ENCODE data around the gene ISL2.

Gene ISL2

DNA sequence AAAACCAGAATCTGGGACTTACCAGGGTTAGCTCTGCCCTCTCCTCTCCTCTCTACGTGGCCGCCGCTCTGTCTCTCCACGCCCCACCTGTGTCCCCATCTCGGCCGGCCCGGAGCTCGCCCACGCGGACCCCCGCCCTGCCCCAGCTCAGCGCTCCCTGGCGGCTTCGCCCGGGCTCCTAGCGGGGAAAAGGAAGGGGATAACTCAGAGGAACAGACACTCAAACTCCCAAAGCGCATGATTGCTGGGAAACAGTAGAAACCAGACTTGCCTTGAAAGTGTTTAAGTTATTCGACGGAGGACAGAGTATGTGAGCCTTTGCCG, 5.4 kb downstream of the ISL2 start:
- DNase-seq (ENCODE audit: low read depth), result no peak

DNA sequence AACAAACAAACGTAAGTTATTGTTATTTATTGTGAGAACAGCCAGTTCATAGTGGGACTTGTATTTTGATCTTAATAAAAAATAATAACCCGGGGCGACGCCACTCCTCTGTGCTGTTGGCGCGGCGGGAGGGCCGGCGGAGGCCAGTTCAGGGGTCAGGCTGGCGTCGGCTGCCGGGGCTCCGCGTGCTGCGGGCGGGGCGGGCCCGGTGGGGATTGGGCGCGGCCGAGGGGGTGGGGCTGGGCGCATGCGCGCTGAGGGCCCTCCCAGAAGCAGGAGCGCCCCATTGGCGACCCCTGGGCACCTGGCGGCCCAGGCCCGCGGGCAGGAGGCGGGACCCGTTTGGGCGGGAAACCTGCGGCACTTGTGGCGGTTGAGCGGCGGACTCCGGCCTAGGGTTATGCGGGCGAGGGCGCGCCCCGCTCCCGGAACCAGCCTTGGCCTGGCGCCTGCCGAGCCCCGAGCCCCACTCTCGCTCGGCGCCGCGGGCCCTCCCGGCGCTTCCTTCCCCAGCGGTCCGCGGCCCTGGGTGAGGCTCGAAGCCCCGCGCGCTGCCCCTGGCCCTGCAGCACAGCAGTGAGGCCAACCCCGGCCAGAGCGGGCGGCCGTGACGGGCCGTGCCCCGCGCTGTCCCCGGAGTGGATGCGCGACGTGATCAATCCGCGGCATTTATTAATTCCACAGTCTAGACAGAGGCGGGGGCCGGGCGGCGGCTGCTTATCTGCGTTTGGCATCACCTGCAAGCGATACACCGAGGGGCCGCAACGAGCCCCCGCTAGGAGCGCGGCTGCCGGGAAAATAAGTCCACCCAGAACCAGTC, 6.0 kb downstream of the ISL2 start:
- DNase-seq (ENCODE audit: low read depth), result no peak

DNA sequence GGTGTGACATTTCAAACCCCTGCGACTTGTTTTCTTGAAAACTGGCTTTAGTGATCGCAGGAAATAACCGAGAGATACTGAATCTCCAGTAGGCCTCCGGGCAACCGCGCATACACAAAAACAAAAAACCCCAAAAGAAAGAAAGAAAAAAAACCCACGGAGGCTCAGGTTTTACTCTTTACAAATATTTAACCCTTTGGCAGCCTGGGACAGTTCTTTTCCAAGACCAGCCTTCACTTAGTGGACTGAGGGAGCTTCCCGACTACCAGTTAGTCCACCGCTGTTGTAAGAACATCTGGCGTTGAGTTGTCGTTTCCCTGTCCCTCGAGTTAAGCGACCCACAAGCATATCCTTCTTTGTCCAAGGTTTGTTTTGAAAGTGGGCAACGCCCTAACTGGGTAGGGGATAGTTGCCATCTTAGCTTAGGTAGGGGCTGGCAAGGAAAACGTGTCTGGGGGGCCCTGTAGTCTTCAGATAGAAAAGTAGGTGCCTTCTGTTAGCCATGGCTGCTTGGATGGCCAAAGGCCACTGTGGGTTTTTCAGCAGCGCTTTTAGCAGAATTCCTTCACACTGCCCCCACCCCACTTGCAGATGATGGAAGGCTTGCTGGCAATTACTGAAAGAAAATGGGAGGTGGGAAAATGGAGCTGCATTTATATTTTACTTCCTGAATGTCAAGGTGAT, 6.9 kb downstream of the ISL2 start:
- no peak for DNase-seq (ENCODE audit: low read depth)

DNA sequence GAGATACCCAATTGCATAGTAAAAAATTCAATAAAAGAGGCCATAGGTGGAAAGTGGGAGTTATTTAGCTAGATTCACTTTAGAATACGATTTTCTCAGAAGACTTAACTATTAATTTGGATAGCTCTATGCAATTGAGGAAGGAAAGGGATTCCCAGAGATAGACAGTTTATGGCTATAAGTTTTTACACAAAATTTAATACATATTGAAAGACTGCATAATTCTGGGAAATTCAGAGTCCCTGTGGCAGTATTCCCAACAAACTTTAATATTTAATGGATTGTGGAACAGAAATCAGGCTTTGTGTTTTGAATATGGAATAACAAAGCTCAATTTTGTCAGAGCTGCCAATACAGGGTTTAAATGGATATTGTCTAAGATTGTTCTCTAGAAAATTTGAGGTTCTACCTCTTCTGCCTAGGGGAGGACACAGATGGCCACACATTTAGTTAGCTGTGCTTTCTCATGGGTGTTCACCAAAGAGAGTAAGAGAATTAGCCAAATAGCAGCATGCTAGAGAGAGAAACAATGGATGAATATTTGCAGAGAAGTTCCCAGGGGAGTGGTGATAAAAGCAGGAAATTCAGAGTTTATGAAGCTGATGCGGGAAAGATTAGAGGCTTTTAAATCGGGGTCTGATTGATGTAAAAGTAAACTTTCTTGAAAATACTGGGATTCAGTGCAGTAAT, 8.5 kb downstream of the ISL2 start:
- no peak for DNase-seq (ENCODE audit: low read depth)

DNA sequence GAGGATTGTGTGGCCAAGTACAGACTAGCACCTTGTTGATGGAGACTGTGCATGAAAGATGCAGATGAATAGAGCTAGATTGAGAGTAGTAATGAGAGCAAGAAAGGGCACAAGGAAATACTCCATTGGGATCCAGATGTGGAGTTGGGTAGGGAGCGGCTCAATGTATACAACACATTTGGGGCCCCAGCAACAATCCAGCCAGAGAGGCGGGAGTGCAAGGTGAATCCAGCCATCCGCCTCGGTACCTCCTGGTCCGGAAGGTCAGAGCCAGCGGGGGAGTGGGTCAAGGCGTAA, 9.0 kb downstream of the ISL2 start:
- no peak for DNase-seq (ENCODE audit: low read depth)

DNA sequence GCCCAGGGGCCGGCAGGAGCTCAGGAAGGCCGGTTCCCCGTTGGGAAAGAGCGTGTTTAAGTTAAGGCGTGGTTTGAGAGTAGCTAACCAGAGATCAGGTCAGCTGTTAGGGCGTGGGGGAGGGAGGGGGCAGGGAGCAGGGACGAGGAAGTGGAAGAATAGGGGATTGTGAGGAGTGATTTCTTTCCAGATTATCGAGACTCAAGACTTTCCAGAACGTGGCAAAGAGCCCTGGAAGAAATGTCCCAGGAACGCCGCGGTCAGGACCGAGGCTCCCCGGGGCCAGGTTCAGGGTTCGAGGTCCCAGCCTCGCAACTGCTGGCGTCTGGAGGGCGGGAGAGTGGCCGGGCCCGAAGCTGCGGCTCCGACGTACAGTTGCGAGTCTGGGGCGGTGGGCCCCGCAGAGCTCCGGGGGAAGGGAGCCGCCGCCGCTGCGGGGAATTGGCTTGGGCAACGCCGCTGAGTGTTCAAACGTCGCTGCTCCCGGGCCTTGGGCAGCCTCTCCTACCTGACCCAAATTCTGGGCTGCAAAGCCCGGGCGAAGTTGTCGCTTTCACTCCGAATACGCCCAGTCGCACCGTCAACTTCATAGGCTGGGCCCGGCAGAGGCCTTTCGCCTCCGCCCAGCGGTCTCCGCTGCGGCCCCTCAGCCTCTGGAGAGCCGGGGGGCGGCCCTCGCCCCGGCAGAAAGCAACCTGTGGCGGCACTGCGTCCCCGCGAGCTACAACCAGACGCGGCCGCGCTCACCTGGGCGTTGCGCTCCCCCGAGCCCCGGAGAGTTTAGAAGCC, 9.5 kb downstream of the ISL2 start:
- DNase-seq (ENCODE audit: low read depth), result no peak

DNA sequence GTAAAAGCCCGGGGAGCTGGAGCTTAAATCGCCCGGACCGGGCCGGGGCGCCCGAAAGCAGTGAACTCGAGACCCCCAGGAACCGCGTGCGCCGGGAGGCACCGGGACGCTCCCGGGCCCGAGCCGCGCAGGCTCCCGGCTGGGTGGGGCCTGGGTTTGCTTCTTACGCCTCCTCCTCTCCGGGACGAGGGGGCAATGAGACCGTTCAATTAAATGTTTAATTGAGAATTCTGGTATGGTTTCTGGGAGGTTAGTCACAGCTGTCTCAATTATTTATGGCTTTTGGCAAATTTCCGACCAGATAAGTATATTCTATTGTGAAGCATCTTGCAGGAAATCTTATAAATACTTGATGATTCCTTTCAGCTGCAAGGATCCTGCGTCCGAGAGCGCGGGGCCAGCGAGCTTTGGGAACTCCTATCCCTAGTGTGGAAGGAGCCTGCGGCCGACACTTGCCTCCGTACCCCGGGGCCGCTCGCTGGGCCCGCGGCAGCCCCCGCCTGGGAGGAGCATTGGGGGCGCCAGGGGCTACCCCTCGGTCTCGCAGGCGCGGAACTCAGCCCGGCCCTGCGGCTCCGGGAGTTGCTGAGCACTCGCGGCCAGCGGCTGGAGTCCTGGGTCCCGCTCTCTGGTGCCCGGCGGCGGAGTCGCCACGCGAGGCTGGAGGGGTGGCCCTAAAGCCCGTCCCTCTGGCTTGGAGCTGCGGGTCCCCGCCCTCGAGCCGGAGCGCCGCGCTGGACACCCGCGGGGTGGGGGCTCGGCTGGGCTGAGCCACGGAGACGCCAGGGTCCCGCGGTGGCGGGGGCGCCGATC, 10.3 kb downstream of the ISL2 start:
- DNase-seq (ENCODE audit: low read depth), result no peak

DNA sequence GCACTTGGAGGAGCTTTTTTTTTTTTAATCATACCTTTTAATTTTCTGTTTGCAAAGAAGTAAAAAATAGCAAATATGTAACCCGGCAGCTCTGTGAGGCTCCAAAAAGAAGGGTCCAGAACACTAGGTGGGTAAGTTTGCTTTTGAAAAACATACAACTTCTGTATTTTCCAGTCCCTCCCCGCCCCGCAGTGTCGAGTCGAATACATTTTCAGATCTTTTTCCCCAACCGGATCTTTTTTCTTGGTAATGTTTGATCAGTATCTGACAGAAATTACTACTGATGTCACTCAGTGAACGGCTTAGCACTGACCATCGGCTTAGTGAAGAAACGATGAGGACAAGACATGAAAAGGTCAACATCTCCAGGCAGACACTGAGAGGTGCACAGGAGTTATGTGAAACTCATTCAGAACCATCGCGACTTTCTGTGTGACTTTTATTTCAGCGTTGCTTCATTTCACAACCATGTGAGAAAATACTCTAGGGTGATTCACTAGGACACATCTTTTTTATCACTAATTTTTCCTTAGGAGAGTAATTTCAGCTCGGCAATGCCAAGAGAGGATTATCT, 11.0 kb downstream of the ISL2 start:
- DNase-seq (ENCODE audit: low read depth), result no peak

DNA sequence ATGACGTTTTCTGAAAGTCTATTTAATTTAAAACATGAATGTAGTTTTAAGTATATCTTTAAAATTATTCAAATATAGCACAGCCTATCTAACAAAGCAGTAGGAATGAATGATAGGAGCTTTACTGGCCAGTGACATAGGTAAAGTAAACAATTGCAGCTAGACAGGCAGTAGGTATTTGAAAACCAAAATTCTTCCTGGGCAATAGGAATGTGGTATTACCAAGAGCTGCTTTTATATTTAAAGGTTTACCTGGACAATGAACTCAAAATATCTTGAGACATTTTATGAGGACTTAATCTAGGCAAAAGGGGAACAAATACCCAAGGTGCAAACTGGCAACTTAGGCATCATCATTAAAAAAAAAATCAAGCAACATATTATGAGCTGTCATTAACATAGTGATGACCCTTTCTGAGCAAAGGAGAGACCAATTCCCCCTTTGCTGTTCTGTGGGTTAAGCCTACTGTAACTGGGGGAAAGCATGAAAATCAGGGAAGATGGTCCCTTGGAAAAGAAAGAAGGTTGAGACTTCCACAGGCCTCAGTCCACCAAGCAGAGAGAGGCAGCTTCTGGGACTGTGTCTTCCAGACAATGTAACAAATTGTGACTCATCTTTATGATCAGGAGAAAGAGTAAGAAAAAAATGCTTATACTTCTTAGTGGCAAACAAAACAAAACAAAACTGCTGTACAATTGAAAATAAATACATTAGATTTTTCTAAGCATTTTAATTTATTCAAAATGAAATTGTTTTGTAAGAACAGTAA, 12.9 kb downstream of the ISL2 start:
- DNase-seq (ENCODE audit: low read depth), result no peak

DNA sequence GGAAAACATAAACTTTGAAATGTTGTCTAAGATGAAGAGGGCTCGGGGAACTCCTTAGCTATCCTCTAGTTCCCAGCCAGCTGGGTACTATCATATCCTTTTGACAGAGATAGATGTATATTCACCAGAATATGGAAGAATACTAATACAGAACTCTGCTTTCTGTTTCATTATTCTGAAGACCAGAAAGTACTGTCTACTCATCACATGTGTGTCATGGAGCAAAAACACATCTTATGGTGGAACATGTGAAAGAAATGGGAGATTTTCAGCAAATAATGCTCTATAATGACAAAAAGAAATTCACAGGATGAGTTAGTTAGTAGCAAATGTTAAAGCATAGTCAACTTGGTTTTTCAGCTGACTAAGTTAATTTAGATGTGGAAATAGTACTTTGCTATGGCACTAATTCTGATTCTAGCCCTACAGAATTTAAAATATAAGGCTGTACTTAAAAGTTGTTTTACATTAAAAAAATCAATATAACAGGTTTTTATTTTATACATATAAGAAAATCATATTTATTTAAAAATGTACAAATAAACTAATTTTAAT, 16.5 kb downstream of the ISL2 start:
- no peak for DNase-seq (ENCODE audit: low read depth)

DNA sequence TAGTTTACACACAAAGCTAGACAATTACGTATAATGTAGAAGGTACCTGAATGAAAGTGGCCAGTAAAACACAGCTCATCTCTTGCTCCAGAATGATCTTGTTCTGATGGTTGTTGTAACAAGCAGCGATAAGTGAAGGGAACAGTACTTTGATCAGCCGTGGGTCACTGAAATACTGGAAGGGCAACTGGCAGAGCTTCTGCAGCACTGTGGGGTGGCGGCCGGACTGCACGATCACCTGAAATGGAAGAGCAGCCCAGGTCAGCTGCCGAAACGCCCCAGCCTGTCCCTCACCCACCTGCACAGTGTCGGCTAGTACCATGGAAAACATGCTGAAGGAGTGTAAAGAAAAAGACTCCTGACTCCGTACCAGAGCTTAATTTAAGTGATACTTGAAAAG, 17.3 kb downstream of the ISL2 start:
- no peak for DNase-seq (ENCODE audit: low read depth)

DNA sequence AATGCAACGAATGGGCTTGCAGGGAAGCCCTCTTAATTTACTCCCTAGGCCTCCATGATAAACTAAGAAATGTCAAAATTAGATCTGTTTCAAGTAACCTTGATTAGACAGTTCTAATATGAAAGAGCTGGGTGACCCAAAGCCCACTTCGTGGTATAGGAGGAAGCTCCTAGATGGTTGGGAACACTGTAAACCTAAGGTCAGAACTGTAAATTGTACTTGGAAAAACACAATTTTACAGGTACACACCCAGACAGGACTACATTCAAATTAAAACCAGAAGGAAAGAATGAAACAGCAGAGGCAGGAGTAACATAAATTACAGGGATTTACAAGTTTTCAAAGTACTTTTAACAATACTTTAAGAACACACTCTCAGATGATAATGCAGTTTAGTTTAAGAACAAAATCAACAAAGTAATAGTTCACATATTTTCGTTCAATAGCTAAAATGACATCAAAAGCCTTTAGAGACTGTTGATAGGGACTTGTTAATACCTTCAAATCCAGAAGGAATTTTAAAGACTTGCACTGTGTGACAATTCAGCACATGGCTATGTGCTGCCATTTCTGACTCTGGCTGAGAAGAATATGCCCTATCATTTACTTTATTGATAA, 18.4 kb downstream of the ISL2 start:
- no peak for DNase-seq (ENCODE audit: low read depth)

DNA sequence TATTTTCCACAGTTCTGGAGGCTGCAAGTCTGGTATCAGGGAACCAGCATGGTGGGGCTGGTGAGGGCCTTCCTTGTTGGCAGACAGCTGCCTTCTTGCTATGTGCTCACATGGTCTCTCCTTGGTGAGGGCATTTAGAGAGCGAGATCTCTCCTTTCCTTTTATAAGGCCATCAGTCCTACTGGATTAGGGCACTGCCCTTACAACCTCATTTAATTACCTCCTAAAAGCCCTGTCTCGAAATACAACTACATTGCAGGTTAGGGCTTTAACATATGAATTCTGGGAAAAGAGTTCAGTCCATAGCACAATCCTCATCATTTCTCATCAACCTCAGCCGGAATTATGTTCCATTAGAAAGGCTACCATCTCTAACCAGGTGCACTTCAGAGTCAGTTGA, 21.9 kb downstream of the ISL2 start:
- no peak for DNase-seq (ENCODE audit: low read depth)

DNA sequence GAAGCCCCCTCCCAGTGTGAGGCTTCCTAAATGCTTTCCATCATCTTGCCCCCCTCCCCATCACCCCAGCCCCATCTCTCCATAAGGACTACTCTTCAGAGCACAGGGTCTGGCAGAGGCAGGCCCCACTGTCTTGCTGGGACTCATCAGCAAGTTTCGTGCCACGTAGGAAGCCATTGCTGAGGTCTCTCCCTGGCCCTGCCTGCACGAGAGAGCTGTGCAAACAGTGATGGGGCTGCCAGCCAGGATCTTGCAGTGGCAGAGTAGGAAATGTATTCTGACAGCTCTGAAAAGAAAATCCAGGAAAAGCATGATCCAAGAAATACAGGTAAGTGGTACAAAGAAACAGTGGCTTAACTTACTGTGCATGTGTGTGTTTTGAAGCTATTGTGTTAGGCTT, 22.6 kb downstream of the ISL2 start:
- DNase-seq (ENCODE audit: low read depth), result no peak

DNA sequence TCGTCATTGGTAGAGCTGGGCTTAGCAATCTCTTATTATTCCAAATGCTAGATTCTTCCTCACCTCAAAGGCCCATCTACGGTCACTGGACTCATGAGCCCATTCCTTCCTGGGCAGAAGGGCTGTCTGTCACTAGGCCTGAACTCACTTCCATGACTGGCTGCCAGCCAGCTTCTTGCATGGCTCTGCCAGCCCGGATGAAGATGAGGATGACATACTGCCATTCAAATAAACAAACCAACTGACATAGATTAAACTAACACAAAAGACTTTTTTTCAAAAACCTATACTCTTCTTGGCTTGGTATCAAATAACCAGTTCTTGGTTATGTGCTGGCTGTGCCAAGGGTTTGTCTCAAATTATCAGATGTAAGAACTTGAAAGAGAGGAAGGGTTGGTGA, 23.8 kb downstream of the ISL2 start:
- DNase-seq (ENCODE audit: low read depth), result no peak

DNA sequence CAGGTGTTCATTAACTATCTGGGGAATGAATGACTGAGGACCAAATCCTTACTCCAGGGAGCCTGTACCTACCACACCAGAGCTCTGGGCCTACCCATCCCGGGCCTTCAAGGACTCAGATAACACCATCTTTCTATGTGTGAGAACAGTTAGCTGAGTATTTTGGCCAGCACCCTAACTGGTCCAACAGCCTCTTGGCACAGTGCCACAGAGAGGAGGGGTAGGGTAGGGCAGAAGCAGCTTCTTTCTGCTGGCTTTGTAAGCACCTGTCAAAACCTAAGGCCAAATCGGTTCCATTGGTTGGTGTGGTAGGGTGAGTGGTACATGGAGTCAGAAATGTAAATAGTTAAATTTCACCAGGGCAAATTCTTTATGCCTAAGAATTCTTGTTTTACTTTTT, 26.7 kb downstream of the ISL2 start:
- DNase-seq (ENCODE audit: low read depth), result no peak

DNA sequence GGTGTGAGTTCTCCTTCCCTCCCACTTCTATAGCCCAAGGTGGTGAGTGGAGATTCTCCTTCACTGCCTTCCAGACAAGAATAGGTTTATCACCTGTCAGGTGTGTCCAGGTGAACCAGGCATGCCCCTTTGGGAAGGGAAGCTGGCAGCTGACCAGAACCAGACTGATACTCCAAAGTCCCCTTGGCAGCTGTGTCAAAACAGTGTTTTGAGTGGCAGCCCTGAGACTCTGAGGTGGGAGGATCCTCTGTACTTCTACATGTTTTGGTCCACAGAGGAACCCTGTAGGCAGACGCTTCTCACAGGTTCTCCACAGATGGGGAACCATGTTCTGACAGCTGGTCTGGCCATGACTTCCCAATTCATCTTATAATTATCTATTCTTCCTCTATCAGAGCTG, 30.1 kb downstream of the ISL2 start:
- no peak for DNase-seq (ENCODE audit: low read depth)

DNA sequence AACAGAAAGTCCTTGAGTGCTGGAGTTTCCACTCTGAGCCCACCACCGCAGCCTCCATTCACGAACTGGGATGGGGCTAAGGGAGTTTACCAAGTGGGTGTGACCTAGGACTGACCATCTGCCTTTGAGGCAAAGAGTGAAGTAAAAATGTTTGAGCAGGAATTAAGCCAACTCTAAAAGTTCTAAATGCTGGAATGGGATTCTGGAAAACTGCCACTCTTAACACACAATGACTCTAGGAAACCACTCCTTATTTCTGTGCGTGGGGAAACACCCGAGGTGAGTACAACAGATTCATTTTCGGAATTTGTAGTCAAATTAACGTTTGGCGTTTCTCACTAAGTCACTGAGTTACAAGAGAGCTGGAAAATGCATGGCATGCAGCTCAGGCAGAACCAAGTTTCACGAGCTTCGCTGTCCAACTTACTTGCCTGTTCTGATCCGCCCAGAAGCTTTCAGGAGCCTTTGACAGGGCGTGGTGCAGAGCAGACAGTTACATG, 31.6 kb downstream of the ISL2 start:
- no peak for DNase-seq (ENCODE audit: low read depth)

DNA sequence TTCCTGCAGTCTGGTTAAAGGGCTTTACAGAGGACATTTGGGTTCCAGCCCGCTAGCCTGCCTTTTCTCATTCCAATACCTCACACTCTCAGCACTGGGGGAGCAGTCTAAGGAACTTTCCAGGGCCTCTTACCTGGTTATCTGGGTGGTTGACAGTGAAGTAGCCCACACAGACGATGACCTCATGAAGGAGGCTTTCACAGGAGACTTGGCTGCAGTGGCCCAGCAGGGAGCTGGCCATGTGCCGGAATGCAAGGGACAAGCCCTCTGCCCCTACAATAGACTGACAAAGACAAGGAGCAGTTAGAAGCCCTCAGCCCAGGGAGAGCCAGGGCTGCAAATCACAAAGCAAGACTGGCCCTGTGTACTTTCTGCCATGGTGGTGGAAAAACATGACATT, 39.5 kb downstream of the ISL2 start:
- DNase-seq (ENCODE audit: low read depth), result no peak

DNA sequence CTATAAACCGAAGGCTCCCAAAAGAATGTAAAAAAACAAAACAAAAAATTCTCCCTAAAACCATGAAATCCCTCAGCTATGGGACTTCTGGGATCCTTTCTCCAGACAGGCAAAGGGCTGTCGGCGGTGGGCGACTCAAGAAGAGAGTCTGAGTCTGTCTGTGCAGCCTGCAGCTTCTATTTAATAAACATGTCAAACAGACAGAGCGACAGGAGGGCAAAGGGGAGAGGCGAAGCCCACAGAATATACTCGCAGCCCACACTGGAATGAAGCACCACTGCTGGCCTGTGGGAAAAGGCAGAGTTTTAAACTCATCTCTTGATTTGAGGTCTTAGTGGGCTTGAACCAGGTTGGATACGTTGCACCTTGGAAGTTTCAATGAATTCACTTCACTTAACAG, 40.2 kb downstream of the ISL2 start:
- no peak for DNase-seq (ENCODE audit: low read depth)
